Stimulated activated CD8-positive, alpha-beta memory T cell treated with anti-CD3 and anti-CD28 coated beads, Interleukin-2, amount 100 ng/mL, for 1 hour (primary cell): Measurements from ENCODE around the gene BTBD1.

Experiments
- DNase-seq, 2 donors: peaks; one replicate each; pipeline ENCODE4 v3.0.0-alpha.2; 2020; ENCODE audit warnings: low read depth in 2 of 2

The BTBD1 gene

DNA sequence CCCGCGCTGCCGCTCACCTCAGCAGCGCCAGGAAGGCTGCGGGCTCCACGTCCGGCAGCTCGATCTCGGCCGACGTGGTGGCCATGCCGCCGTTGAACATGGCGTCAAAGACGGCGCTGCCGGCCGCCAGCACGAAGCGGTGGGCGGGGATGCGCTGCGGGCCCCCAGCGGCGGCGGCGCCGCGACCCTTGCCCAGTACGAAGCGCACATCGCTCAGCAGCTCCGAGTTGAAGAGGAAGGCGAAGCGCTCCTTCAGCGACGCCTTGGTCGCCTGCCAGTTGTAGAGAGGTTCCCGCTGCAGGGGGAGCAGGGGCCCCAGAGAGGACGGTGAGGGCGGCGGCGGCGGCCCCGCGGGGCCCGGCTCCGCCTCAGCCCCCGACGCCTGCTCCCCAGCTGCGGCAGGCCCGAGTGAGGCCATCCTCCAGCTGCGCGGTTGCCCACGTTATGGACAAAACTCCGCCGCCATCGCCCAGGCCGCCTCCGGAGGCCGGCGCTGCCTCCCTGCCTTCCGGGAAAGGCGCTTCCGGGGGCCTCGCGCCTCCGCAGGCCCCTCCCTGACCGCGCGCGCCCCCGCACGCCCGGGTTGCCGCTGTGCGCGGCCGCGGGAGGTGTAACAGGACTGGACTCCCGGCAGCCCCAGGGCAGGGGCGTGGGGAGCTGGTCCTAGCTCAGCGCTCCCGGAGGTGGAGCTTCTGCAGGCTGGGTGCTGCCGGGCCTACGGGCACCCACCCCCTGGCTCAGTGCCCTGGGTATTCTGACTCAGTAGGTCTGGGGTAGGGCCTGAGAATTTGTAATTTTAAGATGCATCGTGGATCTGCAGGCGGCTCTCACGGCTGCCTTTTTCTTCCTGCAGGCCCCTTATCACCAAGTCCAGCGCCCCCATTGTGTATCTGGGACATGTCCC is at the start of gene BTBD1:
BTBD1 (minus strand) TSS at position 519 of the 904 bp plus-strand sequence; CDS start at position 418, 101 bp downstream.
- peak; percentile 53 to 60 for DNase-seq

GRCh38 chr15:83115831-83116565 is 48.9 kb upstream of the BTBD1 start:
- no peak for DNase-seq

DNA sequence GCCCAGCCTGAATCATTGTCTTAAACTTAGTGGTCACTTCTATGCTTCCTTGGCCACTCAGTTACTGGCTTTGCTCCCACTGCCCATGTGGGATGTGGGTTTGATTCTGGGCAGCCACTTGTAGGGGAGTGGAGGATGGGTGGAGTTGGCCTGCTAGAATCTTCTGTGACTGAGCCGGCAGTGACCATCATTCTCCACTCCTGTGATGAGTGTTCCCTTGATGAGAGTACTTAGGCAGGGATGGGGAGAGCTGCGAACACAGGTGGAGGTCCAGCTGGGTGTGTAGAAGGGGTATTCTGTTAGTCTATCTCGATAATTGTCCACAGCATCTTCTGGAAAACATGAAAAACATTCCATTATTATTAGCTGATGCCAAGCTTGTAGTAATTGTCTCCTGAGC is 48.4 kb upstream of the BTBD1 start:
- no peak for DNase-seq

GRCh38 chr15:83114856-83115255 is 47.8 kb upstream of the BTBD1 start:
- DNase-seq: no peak

DNA sequence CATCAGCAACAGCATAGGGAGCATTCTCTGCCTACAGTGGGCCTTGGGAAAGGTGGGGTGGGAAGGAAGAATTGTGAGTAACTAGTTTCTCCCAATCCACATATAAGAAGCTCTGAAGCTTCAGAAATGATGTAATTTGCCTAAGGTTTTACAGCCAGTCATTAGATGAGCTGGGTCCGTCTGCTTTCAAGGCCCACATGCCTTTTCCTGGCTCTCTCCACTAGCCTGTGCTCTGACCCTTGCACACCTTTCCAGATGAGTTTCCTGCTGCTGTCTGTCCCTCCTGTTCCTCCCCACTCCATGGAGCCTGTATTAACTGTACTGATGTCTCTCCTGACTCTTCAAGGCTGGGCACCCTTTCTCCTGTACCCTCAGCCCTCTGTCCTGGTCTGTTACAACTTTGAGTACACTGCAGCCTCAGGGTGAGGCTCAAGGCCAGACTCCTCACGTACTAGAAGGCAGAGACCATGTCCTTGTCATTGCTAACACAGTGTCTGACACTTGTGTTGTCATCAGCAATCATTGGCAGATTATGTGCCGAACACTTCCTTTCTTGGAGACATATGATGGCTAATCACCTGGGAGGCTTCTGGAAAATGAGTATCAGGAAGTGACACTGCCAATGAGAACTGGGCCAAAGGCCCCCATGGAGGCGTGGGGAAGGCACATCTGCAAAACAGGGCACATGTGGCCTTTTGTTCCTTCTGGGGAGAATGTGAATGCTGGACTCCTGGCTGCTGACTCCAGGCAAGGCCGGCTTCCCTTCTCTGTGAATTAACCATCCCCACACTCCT is 47.0 kb upstream of the BTBD1 start:
- no peak for DNase-seq

- DNase-seq: no peak
Observed at GRCh38 chr15:83112956-83113299, 45.9 kb upstream of the BTBD1 start.

DNA sequence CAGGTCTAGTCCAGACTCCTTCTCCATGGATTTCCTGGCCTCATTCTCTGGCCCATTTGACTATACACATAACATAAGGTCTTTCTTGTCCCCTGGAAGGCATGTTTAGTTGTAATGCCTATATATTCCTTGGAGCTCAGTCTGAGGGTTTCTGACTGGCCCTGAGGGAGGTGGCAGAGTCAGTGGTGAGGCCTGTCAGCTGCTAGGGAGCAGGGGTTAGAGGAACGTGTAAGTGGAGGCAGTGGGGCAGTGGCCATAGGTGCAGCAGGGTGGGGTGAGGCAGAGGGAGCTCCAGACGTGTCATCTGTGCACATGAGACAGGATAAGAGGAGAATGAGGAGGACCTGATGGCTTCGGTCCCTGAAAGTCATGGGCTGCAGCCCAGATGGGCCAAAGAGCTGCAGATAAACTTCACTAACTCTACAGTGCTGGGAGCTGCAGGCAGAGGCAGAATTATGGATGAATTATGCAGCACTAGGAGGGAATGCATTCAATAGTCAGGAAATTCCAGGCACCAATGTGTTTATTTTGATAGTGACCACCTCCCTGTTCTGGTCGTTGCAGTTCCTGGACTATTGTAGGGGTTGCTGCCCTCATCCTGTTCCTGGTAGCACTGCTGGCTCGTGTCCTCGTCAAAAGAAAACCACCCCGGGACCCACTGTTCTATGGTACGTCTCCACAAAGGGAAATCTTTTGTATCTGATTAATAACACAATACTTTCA is 45.3 kb upstream of the BTBD1 start:
- no peak for DNase-seq

- no peak for DNase-seq
Observed at GRCh38 chr15:83111149-83111548, 44.1 kb upstream of the BTBD1 start.

DNA sequence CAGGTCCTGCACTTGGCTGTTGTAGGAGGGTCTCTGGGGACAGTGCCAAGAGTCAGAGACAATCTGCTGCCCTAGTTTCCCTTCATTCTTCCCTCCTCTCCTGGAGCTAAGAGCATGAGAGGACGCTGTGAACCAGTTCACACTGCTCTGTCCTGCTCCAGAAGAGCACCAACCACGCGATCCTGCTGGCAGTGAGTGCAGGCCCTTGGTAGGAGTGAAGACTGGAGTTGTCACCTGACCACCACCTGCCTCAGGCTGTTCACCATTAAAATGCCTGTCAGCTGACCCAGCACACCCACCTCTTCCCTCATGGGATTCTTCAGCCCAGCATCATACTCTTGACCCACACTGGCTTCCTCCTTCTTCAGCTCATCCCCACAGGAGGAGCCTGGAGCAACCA is 43.3 kb upstream of the BTBD1 start:
- DNase-seq: no peak

- no peak for DNase-seq
Observed at GRCh38 chr15:83109532-83109931, 42.5 kb upstream of the BTBD1 start.

DNA sequence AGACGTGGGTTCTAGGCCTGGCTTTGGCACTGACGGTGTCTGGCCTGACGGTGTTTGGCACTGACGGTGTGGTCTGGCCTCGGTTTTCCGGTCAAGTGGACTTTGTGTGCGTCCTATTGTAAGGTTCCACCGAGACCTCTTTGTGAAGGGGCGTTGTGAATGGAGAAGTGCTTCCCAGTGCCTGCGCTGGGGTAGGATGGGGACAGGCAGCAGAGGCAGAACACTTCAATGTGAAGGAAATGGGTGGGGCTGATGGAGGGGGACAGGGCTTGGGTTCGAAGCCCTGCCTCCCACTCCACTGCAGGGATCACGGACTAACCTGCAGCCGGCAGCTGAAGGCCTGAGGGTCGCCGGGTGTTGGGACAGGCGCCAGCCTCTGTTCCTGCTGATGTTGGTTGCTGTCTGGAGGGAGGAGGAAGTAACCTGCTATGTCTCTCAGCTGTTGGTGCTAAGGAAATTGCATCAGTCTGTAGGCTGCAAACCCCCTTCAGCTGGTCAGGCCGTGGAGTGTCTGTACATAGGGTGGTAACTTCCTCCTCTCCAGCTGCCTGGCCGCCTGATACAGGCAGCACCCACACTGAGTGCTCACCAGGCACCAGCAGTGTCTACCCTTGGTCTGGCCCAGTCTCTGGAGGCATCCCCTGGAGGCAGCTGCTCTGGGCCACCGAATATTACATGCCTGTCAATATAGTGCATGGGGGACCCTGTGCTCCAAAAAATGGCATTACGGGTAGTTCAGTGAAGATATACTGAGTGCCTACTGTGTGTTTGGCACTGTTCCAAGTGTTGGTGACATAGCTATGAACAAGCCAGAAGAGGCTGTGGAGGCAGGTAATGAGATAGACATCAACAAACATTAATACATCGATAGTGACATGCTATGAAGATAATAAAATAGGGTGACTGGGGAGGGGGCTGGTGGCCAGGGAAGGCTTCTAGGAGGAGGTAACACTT is 41.5 kb upstream of the BTBD1 start:
- no peak for DNase-seq

DNA sequence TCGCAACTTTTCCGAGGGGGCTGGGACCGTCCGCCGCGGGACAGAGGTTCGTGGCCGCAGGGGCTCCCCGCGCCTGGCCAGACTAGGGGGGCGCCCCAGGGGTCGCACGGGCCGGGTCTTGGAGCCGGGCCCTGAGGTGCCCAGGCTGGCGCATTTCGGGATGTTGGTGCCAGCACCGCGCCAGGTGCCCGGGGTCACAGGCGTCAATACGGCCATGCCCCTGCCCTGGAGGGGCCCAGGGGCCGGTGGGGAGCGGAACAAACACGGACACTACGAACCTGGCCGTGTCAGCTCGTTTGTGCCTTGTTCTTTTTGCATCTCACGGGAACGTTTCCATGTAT is 40.8 kb upstream of the BTBD1 start:
- no peak for DNase-seq

DNA sequence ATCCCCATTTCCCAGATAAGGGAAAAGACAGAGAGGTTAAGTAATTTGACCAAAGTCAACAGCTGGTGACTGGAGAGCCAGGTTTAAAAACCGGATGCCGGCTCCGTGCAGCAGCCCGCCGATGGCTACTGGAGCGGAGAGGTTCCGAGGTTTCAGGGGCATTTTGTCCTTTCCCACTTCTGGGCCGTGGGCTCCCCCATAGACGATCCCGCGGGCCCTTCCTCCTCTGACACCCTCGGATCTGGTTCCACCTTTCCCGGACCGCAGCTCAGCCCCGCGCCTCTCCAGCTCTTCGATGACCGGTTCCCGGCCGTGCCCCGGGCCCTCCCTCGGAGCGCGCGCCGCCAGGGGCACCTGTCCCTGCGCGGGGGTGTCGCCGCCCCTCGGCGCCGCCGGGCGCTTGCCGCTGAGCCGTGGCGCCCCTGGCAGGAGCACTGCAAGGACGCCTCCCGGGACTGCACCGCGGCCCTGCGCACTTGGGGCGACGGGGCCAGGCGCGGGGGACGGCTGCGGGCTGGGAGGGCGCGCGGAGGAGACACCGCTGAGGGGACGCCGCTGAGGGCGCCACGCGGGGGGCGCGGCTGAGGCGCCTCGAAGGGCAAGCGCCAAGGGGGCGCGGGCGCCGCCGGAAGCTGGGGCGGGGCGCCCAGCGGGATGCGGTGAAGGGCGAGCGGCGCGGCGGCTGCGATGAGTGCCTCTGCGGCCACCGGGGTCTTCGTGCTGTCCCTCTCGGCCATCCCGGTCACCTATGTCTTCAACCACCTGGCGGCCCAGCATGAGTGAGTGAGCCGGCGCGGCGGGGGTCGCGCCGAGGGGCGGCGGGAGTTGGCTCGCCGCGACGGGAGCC is 40.2 kb upstream of the BTBD1 start, which contains the start of gene TM6SF1:
TM6SF1 (plus strand) TSS at position 652 of the 847 bp plus-strand sequence; CDS start at position 688, 36 bp downstream.
- no peak for DNase-seq

DNA sequence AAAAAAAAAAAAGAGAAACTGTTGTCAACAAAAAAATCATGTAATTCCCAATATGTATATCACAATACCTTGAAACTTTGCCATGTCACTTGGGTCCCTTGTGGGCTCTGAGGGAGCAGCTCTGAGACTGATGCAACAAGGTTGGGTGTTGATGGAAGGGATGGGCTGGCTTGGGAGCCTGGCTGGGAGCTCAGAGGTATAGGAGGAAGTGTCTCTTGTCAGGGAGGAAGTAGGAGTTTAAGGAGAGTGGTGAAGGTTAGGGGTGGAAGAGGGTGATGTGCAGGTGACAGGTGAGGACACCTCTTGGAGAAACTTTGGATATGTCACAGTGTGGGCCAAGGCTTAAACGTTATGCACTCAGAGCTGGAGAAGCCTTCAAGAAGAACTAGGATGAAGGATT is 38.4 kb upstream of the BTBD1 start:
- DNase-seq: no peak

DNA sequence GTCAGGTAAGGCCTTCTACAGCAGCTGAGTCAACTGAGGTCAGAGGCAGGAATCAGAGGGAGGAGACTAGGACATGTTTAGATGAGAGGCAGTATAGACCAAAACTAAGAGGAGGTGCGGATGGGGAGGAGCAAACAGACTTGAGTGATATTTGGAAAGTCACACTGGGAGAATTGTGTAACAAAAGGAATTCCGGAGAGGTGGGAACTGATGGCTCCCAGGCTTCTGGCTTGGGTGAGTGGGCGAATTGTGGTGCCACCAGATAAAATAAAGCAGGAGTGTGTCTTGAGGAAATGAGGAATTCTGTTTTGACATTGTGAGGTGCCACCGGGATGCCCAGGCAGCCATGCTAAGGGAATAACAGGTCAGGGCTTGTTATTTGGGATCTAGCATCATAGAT is 37.1 kb upstream of the BTBD1 start:
- DNase-seq: no peak

- DNase-seq: no peak
Observed at GRCh38 chr15:83102346-83102745, 35.3 kb upstream of the BTBD1 start.

DNA sequence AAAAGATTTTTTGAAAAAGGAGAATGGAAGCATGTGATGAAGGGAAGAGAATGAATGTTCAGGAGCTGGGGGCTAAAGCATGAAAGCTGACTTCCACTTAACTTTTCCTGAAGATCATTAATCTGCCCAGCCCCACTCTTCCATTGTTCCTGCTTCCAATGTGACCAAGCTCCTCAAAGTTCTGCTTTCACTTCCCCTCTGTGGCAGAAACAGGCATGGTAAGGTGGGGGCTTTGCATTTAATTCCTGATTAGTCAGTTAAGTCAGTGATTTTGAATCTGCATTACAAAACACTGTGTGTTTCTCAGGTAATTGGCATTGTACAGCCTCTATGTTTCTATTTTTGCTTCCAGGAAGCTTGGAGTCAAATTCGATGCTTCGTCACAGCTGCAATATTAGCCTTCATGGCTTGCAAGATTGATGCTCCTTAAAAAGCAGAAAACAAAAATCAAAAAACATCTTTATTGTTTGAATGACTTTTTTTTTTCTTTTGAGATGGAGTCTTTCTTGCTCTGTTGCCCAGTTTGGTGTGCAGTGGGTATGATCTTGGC is 33.1 kb upstream of the BTBD1 start:
- DNase-seq: no peak

GRCh38 chr15:83099290-83099689 is 32.2 kb upstream of the BTBD1 start:
- DNase-seq: no peak

DNA sequence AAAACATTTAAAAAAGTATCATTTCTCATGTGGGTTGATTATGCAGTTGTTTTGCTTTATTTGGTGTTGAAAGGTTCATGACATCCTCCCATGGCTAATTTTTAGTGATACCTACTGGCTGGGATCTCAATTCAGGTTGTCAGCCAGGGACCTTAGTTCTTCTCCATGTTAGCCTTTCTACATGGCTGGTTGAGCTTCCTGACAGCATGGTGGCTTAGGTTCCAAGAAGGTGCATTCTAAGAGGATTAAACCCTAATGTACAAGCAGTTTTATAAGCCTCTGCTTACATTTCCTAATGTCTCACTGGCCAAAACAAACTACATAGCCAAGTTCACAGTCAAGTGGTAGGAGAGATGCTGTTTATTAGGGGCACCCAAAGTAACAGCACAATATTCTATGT is 31.0 kb upstream of the BTBD1 start:
- DNase-seq: no peak
